GM12872 (cell line): ENCODE measurements around the gene PLEKHN1.
A peak's percentile ranks its signal among the peaks of the same experiment; 100 is the strongest.

Experiments
- TF ChIP-seq, protein P1 (sequence below): IDR thresholded peaks from 3 replicates; pipeline ENCODE4 v1.5.1; 2011; ENCODE audit warnings: low read depth, mild to moderate bottlenecking, low read length, moderate library complexity; ENCODE audit not compliant: insufficient read depth

PLEKHN1 gene

GRCh38 chr1:974293-974640 is 8.0 kb downstream of the PLEKHN1 start:
- TF ChIP-seq, protein P1, sequence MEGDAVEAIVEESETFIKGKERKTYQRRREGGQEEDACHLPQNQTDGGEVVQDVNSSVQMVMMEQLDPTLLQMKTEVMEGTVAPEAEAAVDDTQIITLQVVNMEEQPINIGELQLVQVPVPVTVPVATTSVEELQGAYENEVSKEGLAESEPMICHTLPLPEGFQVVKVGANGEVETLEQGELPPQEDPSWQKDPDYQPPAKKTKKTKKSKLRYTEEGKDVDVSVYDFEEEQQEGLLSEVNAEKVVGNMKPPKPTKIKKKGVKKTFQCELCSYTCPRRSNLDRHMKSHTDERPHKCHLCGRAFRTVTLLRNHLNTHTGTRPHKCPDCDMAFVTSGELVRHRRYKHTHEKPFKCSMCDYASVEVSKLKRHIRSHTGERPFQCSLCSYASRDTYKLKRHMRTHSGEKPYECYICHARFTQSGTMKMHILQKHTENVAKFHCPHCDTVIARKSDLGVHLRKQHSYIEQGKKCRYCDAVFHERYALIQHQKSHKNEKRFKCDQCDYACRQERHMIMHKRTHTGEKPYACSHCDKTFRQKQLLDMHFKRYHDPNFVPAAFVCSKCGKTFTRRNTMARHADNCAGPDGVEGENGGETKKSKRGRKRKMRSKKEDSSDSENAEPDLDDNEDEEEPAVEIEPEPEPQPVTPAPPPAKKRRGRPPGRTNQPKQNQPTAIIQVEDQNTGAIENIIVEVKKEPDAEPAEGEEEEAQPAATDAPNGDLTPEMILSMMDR = no peak

- TF ChIP-seq, protein P1 = no peak
Observed at GRCh38 chr1:974687-975328, 8.5 kb downstream of the PLEKHN1 start.

DNA sequence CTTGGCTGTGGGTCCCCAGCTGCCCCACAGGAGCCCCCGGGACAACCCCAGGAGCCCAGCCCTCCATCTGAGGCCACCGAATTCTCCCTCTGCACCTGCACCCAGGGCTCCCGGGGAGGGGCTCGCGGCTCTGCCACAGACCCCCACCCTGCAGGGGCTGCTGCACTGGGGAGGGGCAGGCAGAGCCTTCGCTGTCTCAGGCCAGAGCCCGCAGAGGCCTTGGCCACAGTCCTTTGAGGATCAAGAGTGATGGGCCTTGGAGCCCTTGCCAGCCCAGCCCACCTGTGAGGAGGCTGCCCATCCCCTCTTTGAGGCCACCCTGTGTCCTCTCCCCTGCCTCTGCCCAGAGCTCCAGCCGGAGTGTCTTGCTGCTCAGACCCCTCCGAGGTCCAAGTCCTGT is 9.1 kb downstream of the PLEKHN1 start:
- TF ChIP-seq, protein P1 = no peak

DNA sequence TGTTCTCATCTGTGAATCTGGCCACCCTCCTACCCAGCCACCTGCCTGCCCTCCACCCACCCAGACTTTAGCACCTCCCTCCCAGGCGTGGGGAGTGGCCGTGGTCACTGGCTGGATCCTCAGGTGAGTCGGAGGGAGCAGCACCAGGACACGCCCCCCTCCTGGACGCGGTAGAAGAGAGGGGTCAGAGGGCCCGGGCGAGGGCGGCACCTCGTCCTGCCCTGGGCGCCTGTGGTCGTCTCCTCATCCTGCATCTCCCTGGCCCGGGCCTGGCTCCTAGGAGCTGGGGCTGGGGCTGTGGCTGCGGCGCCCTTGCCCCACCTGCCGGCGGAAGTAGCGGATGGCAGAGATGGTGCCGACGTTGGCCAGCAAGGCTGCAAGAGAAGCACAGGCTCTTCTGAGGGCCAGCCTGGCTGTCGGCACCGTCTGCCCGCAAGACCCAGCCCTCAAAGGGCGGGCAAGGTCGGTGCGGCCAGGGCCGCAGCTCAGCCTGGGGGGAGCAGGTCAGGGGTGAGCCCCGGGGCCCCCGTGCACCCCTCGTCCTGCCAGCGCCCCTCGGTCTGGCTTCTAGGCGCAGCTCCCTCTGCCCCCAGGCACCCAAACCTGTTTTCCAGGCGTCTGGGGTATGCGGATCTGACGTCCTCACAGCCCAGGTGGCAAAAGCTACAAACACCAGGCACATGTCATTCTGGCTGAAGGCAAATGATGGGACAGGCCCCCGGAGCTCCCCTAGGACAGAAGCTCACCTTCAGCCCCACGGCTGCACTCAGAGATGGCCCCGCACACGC is 9.8 kb downstream of the PLEKHN1 start:
- TF ChIP-seq, protein P1 = peak; percentile 63

DNA sequence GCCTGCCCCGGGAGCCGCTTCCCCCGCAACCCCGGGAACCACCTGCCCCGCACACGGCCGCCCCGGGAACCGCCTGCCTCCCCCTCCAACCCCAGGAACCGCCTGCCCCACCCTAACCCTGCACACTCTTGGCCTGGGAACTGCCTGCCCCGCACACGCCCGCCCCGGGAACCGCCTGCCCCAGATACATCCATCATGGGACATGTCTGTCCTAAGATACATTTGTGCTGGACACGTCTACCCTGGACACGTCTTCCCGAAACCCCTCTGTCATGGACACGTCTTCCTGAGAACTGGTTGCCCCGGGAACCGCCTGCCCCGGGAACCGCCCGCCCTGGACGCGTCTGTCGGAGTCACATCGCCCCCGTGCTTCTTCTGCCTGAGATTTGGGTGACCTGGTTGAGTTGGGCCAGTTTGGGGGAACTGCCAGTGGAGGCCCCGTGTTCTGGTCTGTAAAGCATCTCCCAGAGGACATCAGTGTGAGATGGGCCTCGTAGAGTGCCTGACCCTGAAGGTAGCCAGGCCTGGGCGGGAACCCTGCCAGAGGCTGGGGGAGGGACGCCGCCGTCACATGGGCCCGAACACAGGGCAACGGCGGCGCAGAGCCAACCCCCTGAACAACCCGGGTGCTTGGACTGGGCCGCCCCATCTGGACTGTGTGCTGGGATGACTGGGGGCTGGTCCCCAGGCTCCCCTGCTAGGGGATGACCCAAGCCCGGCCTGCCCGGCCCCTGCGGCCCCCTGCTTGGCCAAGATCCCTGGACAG is 12.0 kb downstream of the PLEKHN1 start:
- TF ChIP-seq, protein P1 = no peak

DNA sequence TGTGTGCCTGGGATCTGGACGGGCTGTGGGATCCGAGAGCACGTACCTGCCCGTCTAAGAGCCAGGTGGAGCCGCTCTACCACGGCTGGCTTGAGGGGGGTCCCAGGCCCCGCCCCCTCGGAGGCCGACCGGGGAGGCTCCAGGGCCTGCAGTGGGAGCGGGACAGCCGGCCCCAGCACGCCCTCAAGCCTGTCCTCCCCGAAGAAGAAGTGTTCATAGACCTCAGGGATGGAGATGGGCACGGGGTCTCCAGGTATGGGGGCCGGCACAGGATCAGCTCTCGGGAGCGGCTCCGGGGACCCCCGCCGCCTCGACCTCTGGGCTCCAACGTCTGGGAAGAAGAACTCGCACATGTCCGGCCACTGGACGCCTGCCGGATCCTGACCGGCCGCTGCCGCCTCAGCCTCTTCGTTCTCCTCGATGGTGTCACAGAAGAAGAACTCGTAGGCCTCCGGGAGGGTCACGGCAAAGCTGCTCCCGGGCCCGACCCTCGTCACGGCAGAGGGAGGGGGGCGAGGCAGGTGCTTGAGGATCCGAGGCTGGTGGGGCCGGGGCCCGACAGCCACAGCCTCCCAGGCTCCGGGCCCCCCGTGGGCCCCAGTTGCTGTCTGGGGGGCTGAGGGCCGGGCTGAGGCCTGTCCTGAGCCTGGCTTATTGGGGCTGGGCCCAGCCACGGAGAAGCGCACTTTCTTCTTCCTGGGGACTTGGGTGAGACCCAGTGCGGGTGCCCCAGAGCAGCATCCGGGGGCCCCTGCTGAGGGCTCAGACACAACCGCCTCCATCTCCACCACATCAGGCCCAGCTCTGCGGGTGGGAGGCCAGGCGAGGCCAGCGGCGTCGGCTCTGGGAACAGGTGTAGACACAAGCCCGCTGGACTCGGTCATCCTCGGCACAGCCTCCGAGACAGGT is 12.8 kb downstream of the PLEKHN1 start:
- TF ChIP-seq, protein P1 = no peak
